ENCODE results near the gene TRAPPC6A. TPM values are rescaled to one million over a fixed set of nuclear protein-coding genes. Genes with fewer than 3 reads are reported as not detected.

TRAPPC6A gene
- total and polyA plus RNA-seq, 2 of the 13 experiments (the other 11 are each of a cell fraction or from before 2014, with no cell fraction given), result 6.5 to 21.0 TPM

- BruUV-seq (replicated peaks), result no TSS peak
- no peak overlapping the region for H3K9ac ChIP-seq (ENCODE audit: insufficient read depth, low read depth, low read length)
- no peak overlapping the region for H2AFZ ChIP-seq (ENCODE audit: low read length)
- H3K4me3 ChIP-seq (replicated peaks in 1 of 3; ENCODE audit: insufficient read depth in 1 of 3, low read depth in 2 of 3, low read length in 3 of 3), result no peak overlapping the region
- no peak for FAIRE-seq
- ATAC-seq, result no peak
- H3K36me3 ChIP-seq (replicated peaks in 1 of 2; ENCODE audit: control insufficient read depth in 1 of 2, insufficient read depth in 2 of 2, low read length in 2 of 2), result peaks cover 4 to 8% of the 10 kb centered on the region in 2 experiments; a peak in 3 of 5 replicates
- 96% methylated on average over 17 of the region's 17 CpGs for WGBS (ENCODE audit: low lambda C conversion rate)
- peaks cover 30% of the 10 kb centered on the region for H3K79me2 ChIP-seq (ENCODE audit: insufficient read depth, low read length)
- H3K27me3 ChIP-seq (ENCODE audit: control insufficient read depth in 1 of 2, insufficient read depth in 2 of 2, low read length in 2 of 2), result no peaks in the 10 kb centered on the region
- TF ChIP-seq HMGXB4 (CRISPR knock-in tag; IDR thresholded peaks at IDR 0.05; ENCODE audit: borderline replicate concordance in 1 of 2, low read depth in 1 of 2) (no peak), YEATS4 (CRISPR knock-in tag; IDR thresholded peaks at IDR 0.05; ENCODE audit: borderline replicate concordance) (no peak), ATF5 (CRISPR knock-in tag; IDR thresholded peaks at IDR 0.05; ENCODE audit: low read depth) (no peak), ZKSCAN1 (IDR thresholded peaks at IDR 0.05; ENCODE audit: low read length) (no peak), TRIM22 (IDR thresholded peaks at IDR 0.05) (no peak), ZC3H13 (CRISPR knock-in tag; IDR thresholded peaks at IDR 0.05) (no peak), ZNF136 (CRISPR knock-in tag; IDR thresholded peaks at IDR 0.05; ENCODE audit: low read depth) (no peak), THAP11 (CRISPR knock-in tag; IDR thresholded peaks at IDR 0.05) (no peak), ELF4 (CRISPR knock-in tag; IDR thresholded peaks at IDR 0.05; ENCODE audit: borderline replicate concordance) (no peak), NR1H2 (CRISPR knock-in tag; IDR thresholded peaks at IDR 0.05; ENCODE audit: borderline replicate concordance, low read depth) (no peak), ZNF672 (CRISPR knock-in tag; IDR thresholded peaks at IDR 0.05) (no peak), NCOA2 (CRISPR knock-in tag; IDR thresholded peaks at IDR 0.05) (no peak), ZNF235 (CRISPR knock-in tag; IDR thresholded peaks at IDR 0.05; ENCODE audit: borderline replicate concordance) (no peak), TFDP2 (CRISPR knock-in tag; IDR thresholded peaks at IDR 0.05) (no peak), ZNF746 (CRISPR knock-in tag; IDR thresholded peaks at IDR 0.05) (no peak), LBX2 (CRISPR knock-in tag; IDR thresholded peaks at IDR 0.05; ENCODE audit: borderline replicate concordance) (no peak)
- H3K4me2 ChIP-seq (ENCODE audit: low read depth, low read length), result no peak overlapping the region
- intact Hi-C loops (cut with micrococcal nuclease; ENCODE audit: unreplicated experiment), result no loop called here
- no peak overlapping the region for H3K27ac ChIP-seq (ENCODE audit: extremely low read length, insufficient read depth, low read length)
- H3K4me1 ChIP-seq (ENCODE audit: insufficient read depth, low read length), result peaks cover 27% of the 10 kb centered on the region
- no peak for DNase-seq (ENCODE audit: low spot score)
- no peaks in the 10 kb centered on the region for H4K20me1 ChIP-seq (ENCODE audit: insufficient read depth, low read length)
- ChIA-PET POLR2A (no interaction called here), CTCF (ENCODE audit: low intra/inter-chr PET ratio, low total read pairs) (no interaction called here)
- H3K9me3 ChIP-seq (ENCODE audit: low read length), result no peaks in the 10 kb centered on the region
- in situ Hi-C loops (cut with HindIII; ENCODE audit: extremely low pct_ligation_motif_present, low pct_unique_long_range_greater_than_20kb), result no loop called here
Measured at GRCh38 chr19:45137179-45137761, 40.8 kb downstream of the TRAPPC6A start.

All from HepG2 (cell line).